ENCODE measurements around the gene CELSR1. TPM values are rescaled to one million over a fixed set of nuclear protein-coding genes. Genes with fewer than 3 reads are reported as not detected.

CELSR1 gene
- total RNA-seq, 1 experiment from 2014 or later, result 14.2 TPM

GRCh38 chr22:46390652-46391301, 146.6 kb downstream of the CELSR1 start:
- peak overlapping the region; percentile 82 for H2AFZ ChIP-seq (ENCODE audit: low read length)
- peaks cover 8% of the 10 kb centered on the region; the same call in 1 of the 2 replicates for H3K4me1 ChIP-seq (ENCODE audit: insufficient read depth, low read length)
- peak overlapping the region; percentile 61; the same call in 1 of the 2 replicates for H3K4me3 ChIP-seq (ENCODE audit: low read length)
- no peaks in the 10 kb centered on the region for H3K9me2 ChIP-seq (replicated peaks; ENCODE audit: low read length)
- no peaks in the 10 kb centered on the region for H3F3A ChIP-seq (ENCODE audit: low read length, unreplicated experiment)
- ChIA-PET POLR2A (ENCODE audit: unreplicated experiment) (no interaction called here), CTCF (no interaction called here)
- TF ChIP-seq EZH2 (IDR thresholded peaks at IDR 0.05; ENCODE audit: low read length, unreplicated experiment) (no peak), CTCF (conservative IDR thresholded peaks at IDR 0.05; ENCODE audit: low read depth, low read length) (peak; percentile 58)
- no peaks in the 10 kb centered on the region for H3K36me3 ChIP-seq (ENCODE audit: low read depth, low read length)
- no peaks in the 10 kb centered on the region for H3K27me3 ChIP-seq (ENCODE audit: low read length)
- peak; percentile 63 for DNase-seq
- no peaks in the 10 kb centered on the region for H4K20me1 ChIP-seq (ENCODE audit: low read length)
- H3K4me2 ChIP-seq (ENCODE audit: low read length), result peak overlapping the region; percentile 84
- intact Hi-C loops (cut with micrococcal nuclease), result no loop called here
- peak; percentile 92 for ATAC-seq
- peak overlapping the region; percentile 66 for H3K9ac ChIP-seq (ENCODE audit: low read length)
- peak overlapping the region; percentile 56 for H3K27ac ChIP-seq (ENCODE audit: low read length)
- no TSS peak for BruUV-seq (replicated peaks)
- H3K9me3 ChIP-seq (ENCODE audit: low read length), result no peaks in the 10 kb centered on the region
- H3K79me2 ChIP-seq (ENCODE audit: low read length), result no peaks in the 10 kb centered on the region

- ATAC-seq (no peak), DNase-seq (no peak)
- no TSS peak for BruUV-seq (replicated peaks)
- H3K4me3 ChIP-seq (ENCODE audit: low read length), result peak overlapping the region; percentile 61; the same call in 1 of the 2 replicates
- no peaks in the 10 kb centered on the region for H3K9me3 ChIP-seq (ENCODE audit: low read length)
- no peaks in the 10 kb centered on the region for H3F3A ChIP-seq (ENCODE audit: low read length, unreplicated experiment)
- no peaks in the 10 kb centered on the region for H3K9me2 ChIP-seq (replicated peaks; ENCODE audit: low read length)
- 0 out of 2 replicates have a peak overlapping the region, but pooled peaks have one; percentile 66 for H3K9ac ChIP-seq (ENCODE audit: low read length)
- ChIA-PET POLR2A (ENCODE audit: unreplicated experiment) (no interaction called here), CTCF (no interaction called here)
- TF ChIP-seq EZH2phosphoT487 (IDR thresholded peaks at IDR 0.05; ENCODE audit: borderline replicate concordance, low read length) (no peak), EZH2 (IDR thresholded peaks at IDR 0.05; ENCODE audit: low read length, unreplicated experiment) (no peak), CTCF (conservative IDR thresholded peaks at IDR 0.05; ENCODE audit: low read depth, low read length) (no peak)
- intact Hi-C loops (cut with micrococcal nuclease), result no loop called here
- peaks cover 8% of the 10 kb centered on the region; the same call in 1 of the 2 replicates for H3K4me1 ChIP-seq (ENCODE audit: insufficient read depth, low read length)
- peak overlapping the region; percentile 84 for H3K4me2 ChIP-seq (ENCODE audit: low read length)
- H3K79me2 ChIP-seq (ENCODE audit: low read length), result no peaks in the 10 kb centered on the region
- H3K36me3 ChIP-seq (ENCODE audit: low read depth, low read length), result no peaks in the 10 kb centered on the region
- no peaks in the 10 kb centered on the region for H4K20me1 ChIP-seq (ENCODE audit: low read length)
- H3K27ac ChIP-seq (ENCODE audit: low read length), result peak overlapping the region; percentile 56; the same call in 1 of the 2 replicates
- no peaks in the 10 kb centered on the region for H3K27me3 ChIP-seq (ENCODE audit: low read length)
- H2AFZ ChIP-seq (ENCODE audit: low read length), result peak overlapping the region; percentile 82; the same call in 1 of the 2 replicates
Observed at GRCh38 chr22:46390105-46390651, 147.2 kb downstream of the CELSR1 start.

- H3K36me3 ChIP-seq (ENCODE audit: low read depth, low read length), result no peaks in the 10 kb centered on the region
- BruUV-seq (replicated peaks), result no TSS peak
- H4K20me1 ChIP-seq (ENCODE audit: low read length), result no peaks in the 10 kb centered on the region
- no peaks in the 10 kb centered on the region for H3K9me3 ChIP-seq (ENCODE audit: low read length)
- H3K4me1 ChIP-seq (ENCODE audit: insufficient read depth, low read length), result peaks cover 8% of the 10 kb centered on the region; the same call in 1 of the 2 replicates
- DNase-seq (no peak), ATAC-seq (no peak)
- TF ChIP-seq CTCF (conservative IDR thresholded peaks at IDR 0.05; ENCODE audit: low read depth, low read length) (no peak), EZH2phosphoT487 (IDR thresholded peaks at IDR 0.05; ENCODE audit: borderline replicate concordance, low read length) (no peak), EZH2 (IDR thresholded peaks at IDR 0.05; ENCODE audit: low read length, unreplicated experiment) (no peak)
- H3F3A ChIP-seq (ENCODE audit: low read length, unreplicated experiment), result no peaks in the 10 kb centered on the region
- H3K4me2 ChIP-seq (ENCODE audit: low read length), result no peak overlapping the region
- no peak overlapping the region for H3K4me3 ChIP-seq (ENCODE audit: low read length)
- H3K9me2 ChIP-seq (replicated peaks; ENCODE audit: low read length), result no peaks in the 10 kb centered on the region
- ChIA-PET POLR2A (ENCODE audit: unreplicated experiment) (no interaction called here), CTCF (no interaction called here)
- H3K79me2 ChIP-seq (ENCODE audit: low read length), result no peaks in the 10 kb centered on the region
- H2AFZ ChIP-seq (ENCODE audit: low read length), result no peak overlapping the region
- no peaks in the 10 kb centered on the region for H3K27me3 ChIP-seq (ENCODE audit: low read length)
- intact Hi-C loops (cut with micrococcal nuclease), result no loop called here
- no peak overlapping the region for H3K9ac ChIP-seq (ENCODE audit: low read length)
- H3K27ac ChIP-seq (ENCODE audit: low read length), result no peak overlapping the region
Observed at GRCh38 chr22:46389081-46389480, 148.3 kb downstream of the CELSR1 start.

Data from PC-3 (cell line).